A673 (cell line): ENCODE results near the gene ERCC6L2.

ENCODE experiments used
- EZH2 ChIP-seq: fragments of 200-600 bp; sonication (generic); IDR thresholded peaks from 2 replicates; pipeline ENCODE4 v1.6.1; 2017; ENCODE audit warnings: borderline replicate concordance, low read depth, mild to moderate bottlenecking, mixed read lengths, antibody characterized with exemption, low read length; ENCODE audit not compliant: poor library complexity, severe bottlenecking
- TF ChIP-seq, protein P1 (sequence below): fragments of 300-800, 200-600 bp; sonication (generic); conservative IDR thresholded peaks from 2 replicates; pipeline ENCODE4 v1.5.1; 2017; ENCODE audit warnings: low read depth, mild to moderate bottlenecking, antibody characterized with exemption, low read length, moderate library complexity, mixed read lengths

- TF ChIP-seq, protein P1, sequence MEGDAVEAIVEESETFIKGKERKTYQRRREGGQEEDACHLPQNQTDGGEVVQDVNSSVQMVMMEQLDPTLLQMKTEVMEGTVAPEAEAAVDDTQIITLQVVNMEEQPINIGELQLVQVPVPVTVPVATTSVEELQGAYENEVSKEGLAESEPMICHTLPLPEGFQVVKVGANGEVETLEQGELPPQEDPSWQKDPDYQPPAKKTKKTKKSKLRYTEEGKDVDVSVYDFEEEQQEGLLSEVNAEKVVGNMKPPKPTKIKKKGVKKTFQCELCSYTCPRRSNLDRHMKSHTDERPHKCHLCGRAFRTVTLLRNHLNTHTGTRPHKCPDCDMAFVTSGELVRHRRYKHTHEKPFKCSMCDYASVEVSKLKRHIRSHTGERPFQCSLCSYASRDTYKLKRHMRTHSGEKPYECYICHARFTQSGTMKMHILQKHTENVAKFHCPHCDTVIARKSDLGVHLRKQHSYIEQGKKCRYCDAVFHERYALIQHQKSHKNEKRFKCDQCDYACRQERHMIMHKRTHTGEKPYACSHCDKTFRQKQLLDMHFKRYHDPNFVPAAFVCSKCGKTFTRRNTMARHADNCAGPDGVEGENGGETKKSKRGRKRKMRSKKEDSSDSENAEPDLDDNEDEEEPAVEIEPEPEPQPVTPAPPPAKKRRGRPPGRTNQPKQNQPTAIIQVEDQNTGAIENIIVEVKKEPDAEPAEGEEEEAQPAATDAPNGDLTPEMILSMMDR: no peak
- TF ChIP-seq EZH2: no peak
Measured at GRCh38 chr9:95903398-95903797, 27.9 kb downstream of the ERCC6L2 start.
